ENCODE results near the gene MINDY2. TPM values are rescaled to one million over a fixed set of nuclear protein-coding genes. Genes with fewer than 3 reads are reported as not detected.

Gene MINDY2
- total and polyA plus RNA-seq, 2 of the 8 experiments (the other 6 are each of a cell fraction or from before 2014, with no cell fraction given), result 3.1 to 25.7 TPM

DNA sequence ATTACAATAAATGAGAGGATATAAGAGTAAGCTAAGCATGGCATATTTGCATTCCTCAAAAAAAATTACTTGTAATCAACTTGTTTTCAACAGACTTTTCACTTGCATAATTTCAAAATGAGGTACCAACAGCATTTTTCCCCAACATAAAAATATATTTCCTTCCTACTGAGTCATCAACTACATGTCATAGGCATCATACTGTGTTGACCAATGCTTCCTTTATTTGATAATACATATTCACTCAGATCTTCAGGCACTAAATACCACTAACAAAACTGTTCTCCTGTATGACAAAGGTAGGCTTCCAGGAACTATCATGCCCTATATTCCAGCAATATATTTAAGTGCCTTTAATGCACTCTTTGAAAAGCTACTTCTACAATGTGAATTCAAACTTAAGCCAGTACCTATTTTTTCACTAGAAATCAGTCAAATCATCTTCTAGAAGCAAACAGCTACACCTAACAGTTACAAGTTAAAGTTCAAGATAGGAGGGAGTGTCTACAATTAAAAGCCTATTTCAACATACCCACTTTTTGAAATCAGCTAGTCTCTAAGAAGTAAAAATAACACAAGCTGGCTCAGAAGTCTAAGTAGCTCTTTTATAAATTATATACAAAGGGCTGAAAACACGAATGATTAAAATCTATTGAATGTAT, 32.9 kb upstream of the MINDY2 start (continued):
- no peak for TF ChIP-seq SRF (IDR thresholded peaks at IDR 0.05; ENCODE audit: low read depth, low read length)

All from H1 (cell line).